B cell (primary cell): ENCODE results near the gene MYCN. TPM values are rescaled to one million over a fixed set of nuclear protein-coding genes. Genes with fewer than 3 reads are reported as not detected.

ENCODE experiments used
- ATAC-seq: fragments of 200-7000 bp; cut with Tn5 transposase; one replicate; pipeline ENCODE4 v1.10.0; 2021; ENCODE audit warnings: low read depth, mild to moderate bottlenecking, moderate number of reproducible peaks, moderate library complexity
- CTCF ChIA-PET: fragments of 350-600 bp; sonication (Branson Sonifier 250); formaldehyde crosslinking; loops from one replicate; lab custom pipeline; 2021; ENCODE audit warnings: antibody characterized with exemption, inconsistent platforms; lab: Charles Lee
- POLR2A ChIA-PET: fragments of 350-600 bp; sonication (Branson Sonifier 250); formaldehyde crosslinking; loops from one replicate; lab custom pipeline; 2021; ENCODE audit warnings: antibody characterized with exemption; lab: Charles Lee
- DNase-seq: peaks from one replicate; pipeline ENCODE4 v3.0.0; 2013
- H2AFZ ChIP-seq: 2 replicates; pipeline ENCODE4 v1.6.1; 2012; ENCODE audit warnings: mild to moderate bottlenecking, low read depth, low read length; ENCODE audit not compliant: insufficient read depth, poor library complexity, severe bottlenecking
- H3K27ac ChIP-seq, 2 donors: 1 replicate in 1 of 2; 2 replicates in 1 of 2; pipeline ENCODE4 v1.5.1; 2012 to 2013; ENCODE audit warnings: low read length in 2 of 2, mild to moderate bottlenecking in 2 of 2, moderate library complexity in 1 of 2
- H3K27me3 ChIP-seq, 4 experiments: fragments of 200-600 bp in 1 of 4; sonication (generic) in 1 of 4; replicated peaks in 1 of 4; 1 replicate in 2 of 4; 2 replicates in 2 of 4; pipeline versions ENCODE4 v1.6.1 to v1.7.0; 2013 to 2016; ENCODE audit warnings: low read length in 3 of 4, mild to moderate bottlenecking in 2 of 4, mixed read lengths in 1 of 4, moderate library complexity in 1 of 4; ENCODE audit not compliant: insufficient read depth in 4 of 4, control insufficient read depth in 3 of 4; ENCODE audit errors: control extremely low read depth in 1 of 4
- H3K36me3 ChIP-seq, 2 experiments: replicated peaks in 1 of 2; 1 replicate in 1 of 2; 2 replicates in 1 of 2; pipeline versions ENCODE4 v1.6.1 to v1.7.1; 2013; ENCODE audit warnings: low read length in 1 of 2; ENCODE audit not compliant: insufficient read depth in 2 of 2, control insufficient read depth in 1 of 2; ENCODE audit errors: control extremely low read depth in 1 of 2, extremely low read depth in 1 of 2
- H3K4me1 ChIP-seq, 2 donors: fragments of 200-600 bp in 1 of 2; sonication (generic) in 1 of 2; 1 replicate in 1 of 2; 2 replicates in 1 of 2; pipeline versions ENCODE4 v1.5.1 to v1.6.1; 2013 to 2017; ENCODE audit warnings: low read length in 2 of 2; ENCODE audit not compliant: control insufficient read depth in 2 of 2, insufficient read depth in 2 of 2
- H3K4me2 ChIP-seq: replicated peaks from 2 replicates; pipeline ENCODE3; 2012; ENCODE audit warnings: mild to moderate bottlenecking, low read depth, low read length; ENCODE audit not compliant: poor library complexity, severe bottlenecking
- H3K4me3 ChIP-seq, 5 experiments: fragments of 200-600 bp in 1 of 5; sonication (generic) in 1 of 5; 1 replicate in 3 of 5; 2 replicates in 2 of 5; pipeline versions ENCODE4 v1.5.1 to v1.7.0; 2011 to 2016; ENCODE audit warnings: low read length in 4 of 5, mild to moderate bottlenecking in 4 of 5, low read depth in 2 of 5, control low read depth in 1 of 5, moderate library complexity in 1 of 5; ENCODE audit not compliant: insufficient read depth in 1 of 5; ENCODE audit errors: control extremely low read depth in 1 of 5, extremely low read depth in 1 of 5
- H3K79me2 ChIP-seq: fragments of 200-600 bp; sonication (generic); one replicate; pipeline ENCODE4 v1.6.0; 2016; ENCODE audit warnings: low read length; ENCODE audit not compliant: control insufficient read depth, insufficient read depth
- H3K9ac ChIP-seq: fragments of 200-600 bp; sonication (generic); 2 replicates; pipeline ENCODE4 v1.6.1; 2017; ENCODE audit warnings: mild to moderate bottlenecking, low read length, moderate library complexity
- H3K9me3 ChIP-seq, 3 donors: one replicate each; pipeline versions ENCODE4 v1.6.1 to v1.7.1; 2013; ENCODE audit warnings: low read length in 2 of 3; ENCODE audit not compliant: control insufficient read depth in 2 of 3, insufficient read depth in 1 of 3; ENCODE audit errors: control extremely low read depth in 1 of 3
- H4K20me1 ChIP-seq: 2 replicates; pipeline ENCODE4 v1.6.0; 2012; ENCODE audit warnings: mild to moderate bottlenecking, low read length; ENCODE audit not compliant: insufficient read depth, control insufficient read depth, poor library complexity, severe bottlenecking
- H3K27ac Mint-ChIP-seq: one replicate; pipeline ENCODE4 v1.8.0; 2021; ENCODE audit warnings: mixed read lengths
- H3K27me3 Mint-ChIP-seq: one replicate; pipeline ENCODE4 v1.8.0; 2021; ENCODE audit warnings: mixed read lengths
- H3K4me1 Mint-ChIP-seq: one replicate; pipeline ENCODE4 v1.8.0; 2021; ENCODE audit warnings: mixed read lengths
- H3K4me3 Mint-ChIP-seq: one replicate; pipeline ENCODE4 v1.8.0; 2021; ENCODE audit warnings: mixed read lengths
- H3K9me3 Mint-ChIP-seq: one replicate; pipeline ENCODE4 v1.8.0; 2022; ENCODE audit warnings: mixed read lengths; ENCODE audit not compliant: insufficient read depth
- EZH2 ChIP-seq: IDR thresholded peaks from 2 replicates; pipeline ENCODE4 v1.6.1; 2012; ENCODE audit warnings: borderline replicate concordance, low read depth, mild to moderate bottlenecking, moderate library complexity, low read length; ENCODE audit not compliant: insufficient read depth, poor library complexity, severe bottlenecking
- WGBS: methylation state at CpG from one replicate; pipeline ENCODE4 v1.1.5; 2013; ENCODE audit warnings: missing lambda C conversion rate; ENCODE audit not compliant: insufficient coverage; 5-methylcytosine and 5-hydroxymethylcytosine counted together
- intact Hi-C: fragments of 100-400 bp; cut with micrococcal nuclease; formaldehyde crosslinking; loops from one replicate; pipeline ENCODE4 v1.10.0; 2022
- polyA plus RNA-seq: library from polyadenylated mRNA; depleted of rRNA; stranded (reverse); fragments of >200 nt; gene quantifications from 2 replicates; pipeline ENCODE4 v1.2.3, GENCODE V29; 2012
- total RNA-seq, 2 donors: library from RNA; stranded (reverse); fragments of 120-200 nt in 1 of 2; gene quantifications; 1 replicate in 1 of 2; 2 replicates in 1 of 2; pipeline versions ENCODE4 v1.2.3 to v1.2.4, GENCODE V29; 2013 to 2022
- TF ChIP-seq, protein P1 (sequence below): fragments of 200-600 bp; IDR thresholded peaks from one replicate; pipeline ENCODE4 v1.8.0; 2022; ENCODE audit warnings: antibody characterized with exemption, mild to moderate bottlenecking

The MYCN gene
- total and polyA plus RNA-seq, 2 donors (not counting 1 experiment from before 2014, with no cell fraction given): not detected

DNA sequence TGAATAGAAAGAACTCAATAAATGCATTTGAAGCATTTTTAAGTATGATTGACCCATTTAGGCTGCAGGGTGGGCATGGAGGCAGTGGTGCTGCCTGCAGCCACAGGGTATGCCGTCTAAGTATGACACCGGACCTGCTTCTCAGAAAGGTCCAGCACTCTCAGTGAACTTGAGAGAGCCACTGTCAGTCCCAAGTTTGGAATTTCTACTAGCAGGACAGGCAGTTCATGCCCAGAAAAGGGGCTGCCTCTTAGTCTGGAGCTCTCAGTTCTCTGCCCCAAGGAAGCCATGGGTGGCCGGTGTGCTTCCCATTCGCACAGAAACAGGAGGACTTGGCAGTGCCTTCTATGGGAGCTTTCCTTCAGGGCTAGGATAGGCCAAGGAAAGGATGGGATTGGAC, 24.0 kb upstream of the MYCN start:
- Histone ChIP-seq H3K27me3 (no peaks in the 10 kb centered on the region), H3K4me1 (no peaks in the 10 kb centered on the region), H3K27ac (no peak overlapping the region), H3K9ac (no peak overlapping the region), H3K79me2 (no peaks in the 10 kb centered on the region), H4K20me1 (no peaks in the 10 kb centered on the region), H2AFZ (no peak overlapping the region), H3K4me3 (no peak overlapping the region), H3K36me3 (no peaks in the 10 kb centered on the region), H3K9me3 (no peaks in the 10 kb centered on the region), H3K4me2 (no peak overlapping the region)
- CTCF ChIA-PET: no interaction called here
- POLR2A ChIA-PET: no interaction called here
- H3K9me3 Mint-ChIP-seq: no peaks in the 10 kb centered on the region
- TF ChIP-seq, protein P1, sequence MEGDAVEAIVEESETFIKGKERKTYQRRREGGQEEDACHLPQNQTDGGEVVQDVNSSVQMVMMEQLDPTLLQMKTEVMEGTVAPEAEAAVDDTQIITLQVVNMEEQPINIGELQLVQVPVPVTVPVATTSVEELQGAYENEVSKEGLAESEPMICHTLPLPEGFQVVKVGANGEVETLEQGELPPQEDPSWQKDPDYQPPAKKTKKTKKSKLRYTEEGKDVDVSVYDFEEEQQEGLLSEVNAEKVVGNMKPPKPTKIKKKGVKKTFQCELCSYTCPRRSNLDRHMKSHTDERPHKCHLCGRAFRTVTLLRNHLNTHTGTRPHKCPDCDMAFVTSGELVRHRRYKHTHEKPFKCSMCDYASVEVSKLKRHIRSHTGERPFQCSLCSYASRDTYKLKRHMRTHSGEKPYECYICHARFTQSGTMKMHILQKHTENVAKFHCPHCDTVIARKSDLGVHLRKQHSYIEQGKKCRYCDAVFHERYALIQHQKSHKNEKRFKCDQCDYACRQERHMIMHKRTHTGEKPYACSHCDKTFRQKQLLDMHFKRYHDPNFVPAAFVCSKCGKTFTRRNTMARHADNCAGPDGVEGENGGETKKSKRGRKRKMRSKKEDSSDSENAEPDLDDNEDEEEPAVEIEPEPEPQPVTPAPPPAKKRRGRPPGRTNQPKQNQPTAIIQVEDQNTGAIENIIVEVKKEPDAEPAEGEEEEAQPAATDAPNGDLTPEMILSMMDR: no peak
- no peak for TF ChIP-seq EZH2
- peaks cover 4% of the 10 kb centered on the region for H3K27me3 Mint-ChIP-seq
- no peak for DNase-seq
- no peak overlapping the region for H3K4me3 Mint-ChIP-seq
- ATAC-seq: no peak
- 100% methylated on average over 2 of the region's 4 CpGs for WGBS
- H3K27ac Mint-ChIP-seq: no peak overlapping the region
- no peaks in the 10 kb centered on the region for H3K4me1 Mint-ChIP-seq
- intact Hi-C loops: no loop called here

- Histone ChIP-seq H3K4me3 (no peak overlapping the region), H4K20me1 (no peaks in the 10 kb centered on the region), H3K36me3 (no peaks in the 10 kb centered on the region), H3K9ac (no peak overlapping the region), H3K4me2 (no peak overlapping the region), H3K4me1 (no peaks in the 10 kb centered on the region), H3K27ac (no peak overlapping the region), H2AFZ (no peak overlapping the region), H3K9me3 (no peaks in the 10 kb centered on the region), H3K27me3 (no peaks in the 10 kb centered on the region), H3K79me2 (no peaks in the 10 kb centered on the region)
- H3K4me3 Mint-ChIP-seq: no peak overlapping the region
- TF ChIP-seq, protein P1: no peak
- no peak for TF ChIP-seq EZH2
- no peak for DNase-seq
- ATAC-seq: no peak
- no peak overlapping the region for H3K27ac Mint-ChIP-seq
- intact Hi-C loops: no loop called here
- WGBS: 90% methylated on average over 9 of the region's 9 CpGs
- H3K9me3 Mint-ChIP-seq: no peaks in the 10 kb centered on the region
- no peaks in the 10 kb centered on the region for H3K4me1 Mint-ChIP-seq
- CTCF ChIA-PET: no interaction called here
- POLR2A ChIA-PET: no interaction called here
- H3K27me3 Mint-ChIP-seq: peaks cover 10% of the 10 kb centered on the region
Observed at GRCh38 chr2:15918761-15919356, 21.5 kb upstream of the MYCN start.
